NCI-H446 (cell line): ENCODE measurements around the gene MIXL1.
"Not testable (repeated sequence)": the region's sequence is repeated elsewhere in the genome, so short reads cannot be mapped to it uniquely, and the experiment has no call there.

ENCODE experiments used
- DNase-seq, 2 experiments: peaks; one replicate each; lab custom pipeline; 2025; lab: John Stamatoyannopoulos, UW

Gene MIXL1

GRCh38 chr1:226223157-226223785 lies at the start of gene MIXL1:
Gene MIXL1 (plus strand): TSS chr1:226223664. CDS start chr1:226223682, 18 bp downstream.
- DNase-seq, result no peak

GRCh38 chr1:226176870-226177269 lies 46.6 kb upstream of the MIXL1 start:
- DNase-seq, result no peak

DNA sequence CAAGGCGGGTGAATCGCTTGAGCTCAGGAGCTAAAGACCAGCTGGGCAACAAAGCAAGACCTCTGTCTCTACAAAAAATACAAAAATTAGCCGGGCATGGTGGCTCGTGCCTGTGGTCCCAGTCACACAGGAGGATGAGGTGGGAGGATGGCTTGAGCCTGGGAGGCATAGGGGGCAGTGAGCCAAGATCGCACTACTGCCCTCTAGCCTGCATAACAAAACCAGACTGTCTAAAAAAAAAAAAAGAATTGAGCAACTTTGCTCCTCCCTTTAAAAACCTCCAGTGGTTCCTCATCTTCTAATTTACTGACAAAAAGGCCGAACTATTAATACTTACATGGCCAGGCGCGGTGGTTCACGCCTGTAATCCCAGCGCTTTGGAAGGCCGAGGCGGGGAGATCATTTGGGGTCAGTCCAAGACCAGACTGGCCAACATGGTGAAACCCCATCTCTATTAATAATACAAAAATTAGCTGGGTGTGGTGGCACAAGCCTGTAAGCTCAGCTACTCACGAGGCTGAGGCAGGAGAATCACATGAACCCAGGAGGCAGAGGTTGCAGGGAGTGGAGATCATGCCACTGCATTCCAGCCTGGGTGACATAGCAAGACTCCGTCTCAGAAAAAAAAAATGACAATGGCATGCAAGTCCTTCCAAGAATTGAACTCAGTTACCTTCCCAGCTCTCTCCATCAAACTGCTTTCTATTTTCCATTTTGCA lies 41.3 kb upstream of the MIXL1 start:
- peak in 1 of 2 experiments; percentile 17 for DNase-seq

DNA sequence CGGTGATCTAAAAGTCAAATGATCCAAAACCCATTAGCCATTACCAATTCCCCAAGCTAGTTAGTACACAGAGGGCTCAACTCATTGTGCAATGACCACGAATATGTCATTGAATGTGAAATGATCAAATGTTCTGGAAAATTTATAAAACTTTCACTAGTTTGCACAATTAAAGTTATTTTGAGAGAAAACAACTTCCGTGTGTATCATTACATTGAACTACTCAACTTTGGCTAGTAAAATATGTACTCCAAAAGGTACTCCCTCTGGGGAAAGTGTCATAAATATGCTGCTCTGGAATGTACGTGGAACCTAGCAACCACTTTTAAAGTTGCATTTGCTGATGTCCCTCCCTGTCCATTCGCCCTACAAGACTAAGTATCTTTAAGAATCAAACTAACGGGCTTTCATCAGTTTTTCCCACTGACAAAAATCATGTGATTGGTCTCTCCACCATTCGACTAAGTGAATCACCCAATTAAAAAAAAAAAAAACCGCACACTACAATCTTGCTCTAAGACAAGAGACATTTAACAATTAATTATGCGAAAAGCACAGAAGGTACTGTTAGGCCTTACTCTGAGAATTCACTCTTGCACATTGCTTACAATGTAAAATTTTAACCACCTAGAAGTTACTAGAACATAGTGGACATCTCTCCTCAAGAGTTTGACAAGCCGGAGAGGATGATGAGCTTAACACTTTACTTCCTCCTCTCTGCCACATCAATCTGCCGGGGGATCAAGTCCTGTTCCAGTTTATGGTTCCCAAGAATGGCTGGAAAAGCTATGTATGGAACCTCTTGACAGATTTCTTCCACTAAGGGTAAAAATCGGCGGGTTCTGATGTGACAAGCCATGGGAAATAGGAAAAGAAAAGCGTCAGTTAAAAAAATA lies 38.1 kb upstream of the MIXL1 start:
- DNase-seq, result no peak

- DNase-seq, result peak; percentile 65 to 85
Observed at GRCh38 chr1:226186124-226187018, 37.1 kb upstream of the MIXL1 start, which contains the start of gene ACBD3. Gene ACBD3 (minus strand): TSS chr1:226186741. CDS start chr1:226186675, 66 bp downstream.

GRCh38 chr1:226187019-226187322 lies 36.5 kb upstream of the MIXL1 start:
- no peak for DNase-seq

- no peak for DNase-seq
Observed at GRCh38 chr1:226187380-226187779, 36.1 kb upstream of the MIXL1 start.

- no peak for DNase-seq
Observed at GRCh38 chr1:226195144-226195543, 28.3 kb upstream of the MIXL1 start.

DNA sequence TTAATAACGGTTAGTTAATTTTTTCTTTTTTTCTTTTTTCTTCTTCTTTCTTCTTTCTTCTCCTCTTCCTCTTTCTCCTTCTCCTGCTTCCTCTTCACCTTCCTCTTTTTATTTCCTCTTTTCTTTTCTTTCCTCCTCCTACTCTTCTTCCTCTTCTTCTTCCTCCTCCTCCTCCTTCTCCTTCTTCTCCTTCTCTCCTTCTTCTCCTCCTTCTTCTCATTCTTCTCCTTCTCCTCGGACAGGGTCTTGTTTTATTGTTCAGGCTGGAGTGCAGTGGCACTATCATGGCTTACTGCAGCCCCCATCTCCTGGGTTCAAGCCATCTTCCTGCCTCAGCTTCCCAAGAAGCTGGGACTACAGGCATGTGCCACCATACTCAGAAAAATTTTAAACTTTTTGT lies 23.5 kb upstream of the MIXL1 start:
- no peak for DNase-seq

DNA sequence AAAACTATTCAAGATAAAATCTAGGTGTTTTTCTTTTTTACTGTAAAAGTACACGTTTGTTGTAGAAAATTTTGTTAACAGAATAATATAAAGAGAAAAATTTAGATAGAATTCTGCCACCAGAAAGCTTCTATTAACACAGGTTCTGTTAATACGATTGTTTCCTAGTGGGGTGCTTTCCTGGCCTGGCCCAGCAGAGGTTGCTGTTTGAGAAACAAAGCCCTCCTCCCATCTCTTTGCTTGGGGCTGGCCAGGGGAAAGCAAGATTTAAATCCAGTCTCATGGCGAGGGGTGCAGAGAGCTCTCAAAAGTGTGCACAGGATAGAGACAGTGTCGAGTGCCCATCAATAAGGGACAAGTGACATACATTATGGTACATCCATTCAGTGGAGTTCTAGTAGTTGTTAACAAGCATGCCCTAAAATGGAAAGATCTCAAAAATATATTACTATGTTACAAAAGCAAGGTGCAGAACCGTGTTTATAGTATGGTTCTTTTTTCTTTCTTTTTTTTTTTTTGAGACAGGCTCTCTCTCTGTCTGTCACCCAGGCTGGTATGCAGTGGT lies 22.4 kb upstream of the MIXL1 start:
- DNase-seq, result peak in 1 of 2 experiments; percentile 30

DNA sequence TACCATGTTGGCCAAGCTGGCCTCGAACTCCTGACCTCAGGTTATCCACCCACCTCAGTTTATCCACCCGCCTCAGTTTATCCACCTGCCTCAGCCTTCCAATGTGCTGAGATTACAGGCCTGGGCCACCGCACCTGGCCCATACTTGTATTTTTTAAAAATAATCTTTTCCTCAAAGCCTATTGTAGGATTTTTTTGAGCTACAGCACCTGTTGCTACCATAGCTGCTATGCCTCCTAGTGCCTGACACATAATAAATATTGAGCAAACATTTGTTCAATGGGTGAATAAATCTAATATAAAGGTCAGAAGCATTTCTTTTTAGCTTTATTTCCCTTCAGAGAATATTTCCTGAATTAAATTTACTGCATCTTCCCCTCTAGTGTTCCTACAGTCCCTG lies 21.2 kb upstream of the MIXL1 start:
- DNase-seq, result no peak

DNA sequence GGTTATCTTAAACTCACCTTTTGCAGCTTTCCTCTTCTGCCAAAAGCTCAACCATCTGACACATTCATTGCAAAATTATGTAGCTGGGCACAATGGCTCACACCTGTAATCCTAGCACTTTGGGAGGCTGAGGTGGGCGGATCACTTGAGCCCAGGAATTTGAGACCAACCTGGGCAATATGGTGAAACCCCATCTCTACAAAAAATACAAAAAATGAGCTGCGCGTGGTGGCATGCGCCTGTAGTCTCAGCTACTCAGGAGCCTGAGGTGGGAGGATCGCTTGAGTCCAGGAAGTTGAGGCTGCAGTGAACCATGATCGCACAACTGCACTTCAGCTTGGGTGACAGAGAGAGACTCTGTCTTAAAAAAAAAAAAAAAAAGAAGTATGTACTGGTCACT lies 20.8 kb upstream of the MIXL1 start:
- DNase-seq, result not testable (repeated sequence)

DNA sequence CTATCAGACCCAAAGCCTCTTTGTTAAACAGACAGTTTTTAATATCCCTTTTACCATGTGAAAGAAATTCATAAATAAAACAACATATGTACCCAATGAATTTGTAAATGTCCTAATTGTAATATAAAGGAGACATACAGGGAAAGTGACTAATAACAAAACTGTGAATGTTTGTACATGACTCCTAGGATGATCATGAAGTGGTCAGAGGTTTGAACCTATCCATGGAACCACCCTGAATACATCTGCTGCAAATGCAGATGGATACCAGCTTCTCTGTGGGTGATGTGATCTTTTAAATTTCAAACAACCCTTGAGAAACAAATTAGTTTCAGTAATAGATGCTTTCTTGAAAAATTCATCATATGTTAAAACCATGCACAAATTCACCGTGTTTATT lies 20.2 kb upstream of the MIXL1 start:
- no peak for DNase-seq

GRCh38 chr1:226203655-226204054 lies 19.8 kb upstream of the MIXL1 start:
- no peak for DNase-seq

GRCh38 chr1:226204198-226204597 lies 19.3 kb upstream of the MIXL1 start:
- no peak for DNase-seq

GRCh38 chr1:226207048-226207447 lies 16.4 kb upstream of the MIXL1 start:
- no peak for DNase-seq

GRCh38 chr1:226209307-226210059 lies 14.0 kb upstream of the MIXL1 start:
- DNase-seq, result peak in 1 of 2 experiments; percentile 22

GRCh38 chr1:226210571-226211176 lies 12.8 kb upstream of the MIXL1 start:
- DNase-seq, result no peak

- DNase-seq, result no peak
Observed at GRCh38 chr1:226211181-226211821, 12.2 kb upstream of the MIXL1 start.

- no peak for DNase-seq
Observed at GRCh38 chr1:226212545-226212944, 10.9 kb upstream of the MIXL1 start.
